IMR-90 (cell line): ENCODE results near the gene TACC2. TPM values are rescaled to one million over a fixed set of nuclear protein-coding genes. Genes with fewer than 3 reads are reported as not detected.

Experiments used
- ATAC-seq: fragments of 200-7000 bp; cut with Tn5 transposase; 2 replicates; pipeline ENCODE4 v1.9.1; 2020; ENCODE audit warnings: low read depth, mild to moderate bottlenecking, moderate library complexity
- BruUV-seq: library from RNA; stranded (reverse); fragments of 400-500 nt; replicated peaks from 2 replicates; lab custom pipeline; 2021; lab: Mats Ljungman, UMichigan
- CTCF ChIA-PET: fragments of 300-600 bp; formaldehyde crosslinking; extraction: SDS; loops from one replicate; lab custom pipeline; 2021; ENCODE audit warnings: antibody characterized with exemption; lab: Yijun Ruan, JAX
- POLR2A ChIA-PET: fragments of 300-600 bp; sonication (Branson Sonifier 250); formaldehyde crosslinking; loops from one replicate; lab custom pipeline; 2022; ENCODE audit warnings: antibody characterized with exemption; ENCODE audit not compliant: unreplicated experiment; lab: Charles Lee
- DNase-seq: peaks from one replicate; pipeline ENCODE4 v3.0.0; 2013
- H2AFZ ChIP-seq: replicated peaks from 2 replicates; pipeline ENCODE3; 2013; ENCODE audit warnings: low read length, mild to moderate bottlenecking; ENCODE audit not compliant: poor library complexity
- H2AK5ac ChIP-seq: 2 replicates; pipeline ENCODE4 v1.6.1; 2013; ENCODE audit warnings: low read depth, low read length, inconsistent platforms
- H2AK9ac ChIP-seq: replicated peaks from 2 replicates; pipeline ENCODE3; 2013; ENCODE audit warnings: mild to moderate bottlenecking, low read depth, low read length, moderate library complexity; ENCODE audit not compliant: poor library complexity
- H2BK120ac ChIP-seq: 2 replicates; pipeline ENCODE4 v1.6.1; 2013; ENCODE audit warnings: low read depth, low read length, inconsistent platforms
- H2BK15ac ChIP-seq: 3 replicates; pipeline ENCODE4 v1.6.1; 2013; ENCODE audit warnings: low read depth, low read length, inconsistent platforms
- H2BK20ac ChIP-seq: 2 replicates; pipeline ENCODE4 v1.6.1; 2013; ENCODE audit warnings: low read depth, mild to moderate bottlenecking, inconsistent platforms, low read length, moderate library complexity
- H2BK5ac ChIP-seq: 2 replicates; pipeline ENCODE4 v1.6.1; 2013; ENCODE audit warnings: mild to moderate bottlenecking, low read depth, low read length, inconsistent platforms; ENCODE audit not compliant: poor library complexity, severe bottlenecking
- H3K14ac ChIP-seq: replicated peaks from 2 replicates; pipeline ENCODE4 v1.6.1; 2013; ENCODE audit warnings: low read depth, low read length, inconsistent platforms
- H3K18ac ChIP-seq: 2 replicates; pipeline ENCODE4 v1.6.1; 2013; ENCODE audit warnings: low read depth, low read length, control low read depth
- H3K23ac ChIP-seq: 2 replicates; pipeline ENCODE4 v1.6.1; 2013; ENCODE audit warnings: low read depth, low read length, inconsistent platforms
- H3K27ac ChIP-seq: 2 replicates; pipeline ENCODE4 v1.5.1; 2013; ENCODE audit warnings: mild to moderate bottlenecking, control low read depth, low read length; ENCODE audit not compliant: insufficient read depth
- H3K27me3 ChIP-seq: 2 replicates; pipeline ENCODE4 v1.6.1; 2013; ENCODE audit warnings: low read length; ENCODE audit not compliant: control insufficient read depth, insufficient read depth
- H3K36me3 ChIP-seq: 2 replicates; pipeline ENCODE4 v1.6.1; 2013; ENCODE audit warnings: low read length, mixed read lengths; ENCODE audit not compliant: control insufficient read depth, insufficient read depth
- H3K4ac ChIP-seq: 2 replicates; pipeline ENCODE4 v1.6.1; 2013; ENCODE audit warnings: low read depth, low read length, inconsistent platforms
- H3K4me1 ChIP-seq: 2 replicates; pipeline ENCODE4 v1.6.1; 2013; ENCODE audit warnings: low read length, mixed read lengths; ENCODE audit not compliant: control insufficient read depth, insufficient read depth
- H3K4me2 ChIP-seq: 2 replicates; pipeline ENCODE4 v1.6.1; 2013; ENCODE audit warnings: low read depth, mild to moderate bottlenecking, control low read depth, low read length, moderate library complexity
- H3K4me3 ChIP-seq: 2 replicates; pipeline ENCODE4 v1.5.1; 2013; ENCODE audit warnings: low read depth, mild to moderate bottlenecking, control low read depth, low read length, moderate library complexity; ENCODE audit not compliant: insufficient read depth
- H3K56ac ChIP-seq: 2 replicates; pipeline ENCODE4 v1.6.1; 2013; ENCODE audit warnings: low read length, inconsistent platforms; ENCODE audit not compliant: insufficient read depth; ENCODE audit errors: extremely low read depth
- H3K79me1 ChIP-seq, 2 experiments: 2 replicates each; pipeline ENCODE4 v1.6.1; 2013; ENCODE audit warnings: low read length in 2 of 2, inconsistent platforms in 1 of 2, low read depth in 1 of 2
- H3K9ac ChIP-seq: 2 replicates; pipeline ENCODE4 v1.6.1; 2013; ENCODE audit warnings: low read depth, low read length, control low read depth
- H3K9me1 ChIP-seq: 2 replicates; pipeline ENCODE4 v1.6.1; 2013; ENCODE audit warnings: low read length, inconsistent platforms; ENCODE audit not compliant: insufficient read depth
- H3K9me3 ChIP-seq: 2 replicates; pipeline ENCODE4 v1.6.1; 2013; ENCODE audit warnings: low read length; ENCODE audit not compliant: control insufficient read depth, insufficient read depth
- H4K20me1 ChIP-seq: 2 replicates; pipeline ENCODE4 v1.6.1; 2013; ENCODE audit warnings: low read length, inconsistent platforms; ENCODE audit not compliant: insufficient read depth
- H4K5ac ChIP-seq: 2 replicates; pipeline ENCODE4 v1.6.1; 2013; ENCODE audit warnings: mild to moderate bottlenecking, low read depth, low read length, control low read depth
- H4K8ac ChIP-seq, 2 experiments: 2 replicates each; pipeline ENCODE4 v1.6.1; 2013; ENCODE audit warnings: low read depth in 2 of 2, low read length in 2 of 2, control low read depth in 1 of 2, inconsistent platforms in 1 of 2
- H4K91ac ChIP-seq: 2 replicates; pipeline ENCODE4 v1.6.1; 2013; ENCODE audit warnings: low read depth, low read length, inconsistent platforms; ENCODE audit not compliant: insufficient read depth
- BHLHE40 ChIP-seq: fragments of 150-350 bp; IDR thresholded peaks from 2 replicates; pipeline ENCODE4 v1.6.1; 2016; ENCODE audit warnings: mild to moderate bottlenecking, low read depth, low read length
- FOS ChIP-seq: fragments of 150-350 bp; IDR thresholded peaks from 2 replicates; pipeline ENCODE4 v1.6.1; 2016; ENCODE audit warnings: low read depth, low read length
- MAZ ChIP-seq: IDR thresholded peaks from 2 replicates; pipeline ENCODE4 v1.6.1; 2012; ENCODE audit warnings: low read depth, mild to moderate bottlenecking, low read length, improper control_type of control experiment, moderate library complexity, borderline replicate concordance
- NFE2L2 ChIP-seq: fragments of 150-350 bp; IDR thresholded peaks from 2 replicates; pipeline ENCODE4 v1.6.1; 2016; ENCODE audit warnings: low read depth, mild to moderate bottlenecking, low read length
- POLR2A ChIP-seq: IDR thresholded peaks from 2 replicates; pipeline ENCODE4 v1.6.1; 2012; ENCODE audit warnings: mild to moderate bottlenecking, low read depth, low read length
- RAD21 ChIP-seq: IDR thresholded peaks from 2 replicates; pipeline ENCODE4 v1.6.1; 2012; ENCODE audit warnings: low read length, improper control_type of control experiment
- RCOR1 ChIP-seq: IDR thresholded peaks from 2 replicates; pipeline ENCODE4 v1.6.1; 2012; ENCODE audit warnings: mild to moderate bottlenecking, low read length, improper control_type of control experiment; ENCODE audit not compliant: insufficient replicate concordance
- SMC3 ChIP-seq: fragments of 150-350 bp; IDR thresholded peaks from 2 replicates; pipeline ENCODE4 v1.6.1; 2016; ENCODE audit warnings: low read depth, mild to moderate bottlenecking, antibody characterized with exemption, low read length, moderate library complexity
- USF2 ChIP-seq: fragments of 150-350 bp; IDR thresholded peaks from 2 replicates; pipeline ENCODE4 v1.6.1; 2017; ENCODE audit warnings: mild to moderate bottlenecking, antibody characterized with exemption, low read length, low read depth
- WGBS, 2 experiments: methylation state at CpG; one replicate each; pipeline versions ENCODE4 v1.1.5 to v1.1.7; 2013; ENCODE audit warnings: missing lambda C conversion rate in 2 of 2; ENCODE audit not compliant: insufficient read length in 1 of 2; ENCODE audit errors: extremely low coverage in 2 of 2; 5-methylcytosine and 5-hydroxymethylcytosine counted together
- dilution Hi-C: fragments of 300-500 bp; cut with HindIII; formaldehyde crosslinking; loops from one replicate; pipeline ENCODE4 v1.14.3; 2018; ENCODE audit warnings: low sequenced_read_pairs; ENCODE audit not compliant: unreplicated experiment
- in situ Hi-C: fragments of 300-500 bp; cut with MboI; formaldehyde crosslinking; loops from 3 replicates; pipeline ENCODE4 v1.14.3; 2019; ENCODE audit warnings: low sequenced_read_pairs, inconsistent platforms, mixed read lengths
- intact Hi-C: fragments of 100-400 bp; cut with micrococcal nuclease; formaldehyde crosslinking; loops from 2 replicates; pipeline ENCODE4 v1.10.0; 2022
- polyA plus RNA-seq, 3 experiments: library from polyadenylated mRNA; depleted of rRNA; stranded (reverse); fragments of >200 nt; gene quantifications; 2 replicates each; pipeline ENCODE4 v1.2.3, GENCODE V29; 2012; ENCODE audit warnings: low replicate concordance in 1 of 3
- total RNA-seq: library from RNA; depleted of rRNA; stranded (reverse); fragments of >200 nt; gene quantifications from 2 replicates; pipeline ENCODE4 v1.2.3, GENCODE V29; 2012

TACC2 gene
- total and polyA plus RNA-seq, 2 of the 4 experiments (the other 2 are of a cell fraction): 2.9 to 15.4 TPM

- BruUV-seq: no TSS peak
- intact Hi-C loops: no loop called here
- CTCF ChIA-PET: interaction anchor here (0.8 to 1.5 kb wide), 2 partner anchors 11 to 18 kb away, joined by 3 to 13 read pairs; no protein-coding TSS in a partner anchor
Measured at GRCh38 chr10:122062831-122063674, 74.1 kb downstream of the TACC2 start.

More at GRCh38 chr10:122062831-122063674, 74.1 kb downstream of the TACC2 start:
- DNase-seq (peak; percentile 83), ATAC-seq (peak; percentile 97)
- no peaks in the 10 kb centered on the region for H3K79me1 ChIP-seq
- peak overlapping the region; percentile 15 for H2AK9ac ChIP-seq
- 0 out of 2 replicates have a peak overlapping the region, but pooled peaks have one; percentile 39 for H3K4ac ChIP-seq
- no peak overlapping the region for H4K91ac ChIP-seq
- H3K9me3 ChIP-seq: peaks cover 2% of the 10 kb centered on the region; the same call in 1 of the 2 replicates
- H3K56ac ChIP-seq: no peak overlapping the region
- H3K4me3 ChIP-seq: no peak overlapping the region
- 0 out of 2 replicates have a peak overlapping the region, but pooled peaks have one; percentile 45 for H2BK20ac ChIP-seq
- peak; percentile 79 for TF ChIP-seq BHLHE40
- no peak for TF ChIP-seq RAD21
- TF ChIP-seq FOS: peak; percentile 72; the same call in 1 of the 2 replicates
- TF ChIP-seq USF2: peak; percentile 45; the same call in 1 of the 2 replicates
- peak; percentile 26 for TF ChIP-seq RCOR1
- TF ChIP-seq SMC3: 0 out of 2 replicates have a peak, but pooled peaks have one; percentile 3
- no peak for TF ChIP-seq NFE2L2
- TF ChIP-seq MAZ: peak; percentile 89
- no peak for TF ChIP-seq POLR2A
- H4K5ac ChIP-seq: no peak overlapping the region
- peak overlapping the region; percentile 63 for H2BK120ac ChIP-seq
- peak overlapping the region; percentile 9; the same call in 1 of the 2 replicates for H3K4me2 ChIP-seq
- POLR2A ChIA-PET: no interaction called here
- in situ Hi-C loops: no loop called here
- WGBS, 2 experiments: 19% methylated on average over 3 of the region's 13 CpGs; no CpG with 5 or more reads in 1 of the 2 experiments
- dilution Hi-C loops: no loop called here
- H4K8ac ChIP-seq: peak overlapping the region in 1 of 2 experiments; percentile 20; a peak in 1 of 4 replicates
- no peak overlapping the region for H3K18ac ChIP-seq
- no peak overlapping the region for H2BK5ac ChIP-seq
- H3K9me1 ChIP-seq: 0 out of 2 replicates have a peak, but pooled peaks cover 6% of the 10 kb centered on the region
- H4K20me1 ChIP-seq: no peaks in the 10 kb centered on the region
- peak overlapping the region; percentile 23; the same call in 1 of the 3 replicates for H2BK15ac ChIP-seq
- peak overlapping the region; percentile 46 for H2AFZ ChIP-seq
- H3K27ac ChIP-seq: no peak overlapping the region
- H3K9ac ChIP-seq: no peak overlapping the region
- H3K27me3 ChIP-seq: no peaks in the 10 kb centered on the region
- peaks cover 8% of the 10 kb centered on the region for H3K4me1 ChIP-seq
- H2AK5ac ChIP-seq: no peak overlapping the region; the same call in 1 of the 2 replicates
- H3K14ac ChIP-seq: no peak overlapping the region
- no peak overlapping the region for H3K23ac ChIP-seq
- no peaks in the 10 kb centered on the region for H3K36me3 ChIP-seq
